HL-60 (cell line): ENCODE results near the gene NEK1.
"Not testable (repeated sequence)": the region's sequence is repeated elsewhere in the genome, so short reads cannot be mapped to it uniquely, and the experiment has no call there.

Experiments
- DNase-seq, 2 experiments: peaks; one replicate each; pipeline ENCODE4 v3.0.0-alpha.2; 2010 to 2020; ENCODE audit warnings: low read depth in 1 of 2, low spot score in 1 of 2
- H3K27ac ChIP-seq: fragments of 250-450 bp; sonication (Bioruptor Pico); replicated peaks from 2 replicates; pipeline ENCODE4 v1.5.1; 2020; ENCODE audit warnings: mild to moderate bottlenecking, moderate library complexity
- H3K27me3 ChIP-seq: fragments of 250-450 bp; sonication (Bioruptor Pico); 2 replicates; pipeline ENCODE4 v1.5.1; 2021; ENCODE audit warnings: mild to moderate bottlenecking, moderate library complexity; ENCODE audit not compliant: insufficient read depth, poor library complexity, severe bottlenecking
- H3K4me3 ChIP-seq: replicated peaks from 2 replicates; pipeline ENCODE4 v1.5.1; 2011; ENCODE audit warnings: mild to moderate bottlenecking, control low read depth, low read length; ENCODE audit not compliant: insufficient read depth
- GABPA ChIP-seq: IDR thresholded peaks from 2 replicates; pipeline ENCODE4 v1.6.1; 2012; ENCODE audit warnings: low read depth
- POLR2AphosphoS5 ChIP-seq: IDR thresholded peaks from 2 replicates; pipeline ENCODE4 v1.6.1; 2012; ENCODE audit warnings: low read depth
- SPI1 ChIP-seq: IDR thresholded peaks from 2 replicates; pipeline ENCODE4 v1.6.1; 2012; ENCODE audit warnings: low read depth, mild to moderate bottlenecking, borderline replicate concordance
- TF ChIP-seq, protein P1 (sequence below): IDR thresholded peaks from one replicate; pipeline ENCODE4 v1.5.1; 2011; ENCODE audit warnings: low read length, control low read depth, inconsistent platforms; ENCODE audit not compliant: insufficient read depth
- TF ChIP-seq, protein P2 (sequence below): IDR thresholded peaks from 2 replicates; pipeline ENCODE4 v1.6.1; 2012; ENCODE audit warnings: low read depth; ENCODE audit not compliant: insufficient replicate concordance

The NEK1 gene

DNA sequence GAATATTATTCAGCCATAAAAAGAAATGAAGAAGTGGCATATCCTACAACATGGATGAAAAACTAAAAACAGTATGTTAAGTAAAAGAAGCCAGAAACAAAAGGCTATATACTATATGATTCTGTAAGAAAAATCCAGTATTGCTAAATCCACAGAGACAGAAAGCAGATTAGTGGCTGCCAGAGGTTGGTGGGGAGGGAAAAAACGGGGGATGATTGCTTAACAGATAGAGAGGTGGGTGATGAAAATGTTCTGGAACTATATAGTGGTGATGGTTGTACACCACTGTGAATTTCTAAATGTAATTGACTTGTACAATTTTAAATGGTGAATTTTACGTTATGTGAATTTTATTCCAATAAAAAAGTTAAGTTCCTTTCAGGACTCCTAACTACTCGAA, 184.0 kb downstream of the NEK1 start:
- TF ChIP-seq, protein P1, sequence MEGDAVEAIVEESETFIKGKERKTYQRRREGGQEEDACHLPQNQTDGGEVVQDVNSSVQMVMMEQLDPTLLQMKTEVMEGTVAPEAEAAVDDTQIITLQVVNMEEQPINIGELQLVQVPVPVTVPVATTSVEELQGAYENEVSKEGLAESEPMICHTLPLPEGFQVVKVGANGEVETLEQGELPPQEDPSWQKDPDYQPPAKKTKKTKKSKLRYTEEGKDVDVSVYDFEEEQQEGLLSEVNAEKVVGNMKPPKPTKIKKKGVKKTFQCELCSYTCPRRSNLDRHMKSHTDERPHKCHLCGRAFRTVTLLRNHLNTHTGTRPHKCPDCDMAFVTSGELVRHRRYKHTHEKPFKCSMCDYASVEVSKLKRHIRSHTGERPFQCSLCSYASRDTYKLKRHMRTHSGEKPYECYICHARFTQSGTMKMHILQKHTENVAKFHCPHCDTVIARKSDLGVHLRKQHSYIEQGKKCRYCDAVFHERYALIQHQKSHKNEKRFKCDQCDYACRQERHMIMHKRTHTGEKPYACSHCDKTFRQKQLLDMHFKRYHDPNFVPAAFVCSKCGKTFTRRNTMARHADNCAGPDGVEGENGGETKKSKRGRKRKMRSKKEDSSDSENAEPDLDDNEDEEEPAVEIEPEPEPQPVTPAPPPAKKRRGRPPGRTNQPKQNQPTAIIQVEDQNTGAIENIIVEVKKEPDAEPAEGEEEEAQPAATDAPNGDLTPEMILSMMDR, result no peak
- TF ChIP-seq, protein P2, sequence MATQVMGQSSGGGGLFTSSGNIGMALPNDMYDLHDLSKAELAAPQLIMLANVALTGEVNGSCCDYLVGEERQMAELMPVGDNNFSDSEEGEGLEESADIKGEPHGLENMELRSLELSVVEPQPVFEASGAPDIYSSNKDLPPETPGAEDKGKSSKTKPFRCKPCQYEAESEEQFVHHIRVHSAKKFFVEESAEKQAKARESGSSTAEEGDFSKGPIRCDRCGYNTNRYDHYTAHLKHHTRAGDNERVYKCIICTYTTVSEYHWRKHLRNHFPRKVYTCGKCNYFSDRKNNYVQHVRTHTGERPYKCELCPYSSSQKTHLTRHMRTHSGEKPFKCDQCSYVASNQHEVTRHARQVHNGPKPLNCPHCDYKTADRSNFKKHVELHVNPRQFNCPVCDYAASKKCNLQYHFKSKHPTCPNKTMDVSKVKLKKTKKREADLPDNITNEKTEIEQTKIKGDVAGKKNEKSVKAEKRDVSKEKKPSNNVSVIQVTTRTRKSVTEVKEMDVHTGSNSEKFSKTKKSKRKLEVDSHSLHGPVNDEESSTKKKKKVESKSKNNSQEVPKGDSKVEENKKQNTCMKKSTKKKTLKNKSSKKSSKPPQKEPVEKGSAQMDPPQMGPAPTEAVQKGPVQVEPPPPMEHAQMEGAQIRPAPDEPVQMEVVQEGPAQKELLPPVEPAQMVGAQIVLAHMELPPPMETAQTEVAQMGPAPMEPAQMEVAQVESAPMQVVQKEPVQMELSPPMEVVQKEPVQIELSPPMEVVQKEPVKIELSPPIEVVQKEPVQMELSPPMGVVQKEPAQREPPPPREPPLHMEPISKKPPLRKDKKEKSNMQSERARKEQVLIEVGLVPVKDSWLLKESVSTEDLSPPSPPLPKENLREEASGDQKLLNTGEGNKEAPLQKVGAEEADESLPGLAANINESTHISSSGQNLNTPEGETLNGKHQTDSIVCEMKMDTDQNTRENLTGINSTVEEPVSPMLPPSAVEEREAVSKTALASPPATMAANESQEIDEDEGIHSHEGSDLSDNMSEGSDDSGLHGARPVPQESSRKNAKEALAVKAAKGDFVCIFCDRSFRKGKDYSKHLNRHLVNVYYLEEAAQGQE, result no peak
- Histone ChIP-seq H3K27ac (no peak overlapping the region), H3K27me3 (no peaks in the 10 kb centered on the region), H3K4me3 (no peak overlapping the region)
- no peak for DNase-seq

DNA sequence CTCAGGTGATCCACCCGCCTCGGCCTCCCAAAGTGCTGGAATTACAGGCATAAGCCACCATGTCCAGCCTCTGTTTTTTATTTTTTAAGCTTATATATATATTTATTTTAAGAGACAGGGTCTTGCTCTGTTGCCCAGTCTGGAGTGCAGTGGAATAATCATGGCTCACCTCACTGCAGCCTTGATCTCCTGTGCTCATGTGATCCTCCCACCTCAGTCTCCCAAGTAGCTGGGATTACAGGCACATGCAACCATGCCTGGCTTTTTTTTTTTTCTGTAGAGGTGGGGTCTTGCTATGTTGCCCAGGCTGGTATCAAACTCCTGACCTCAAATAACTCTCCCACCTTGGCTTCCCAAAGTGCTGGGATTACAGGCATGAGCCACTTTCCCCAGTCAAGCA, 184.7 kb downstream of the NEK1 start:
- not testable (repeated sequence) for DNase-seq, H3K4me3 ChIP-seq, H3K27me3 ChIP-seq, H3K27ac ChIP-seq

DNA sequence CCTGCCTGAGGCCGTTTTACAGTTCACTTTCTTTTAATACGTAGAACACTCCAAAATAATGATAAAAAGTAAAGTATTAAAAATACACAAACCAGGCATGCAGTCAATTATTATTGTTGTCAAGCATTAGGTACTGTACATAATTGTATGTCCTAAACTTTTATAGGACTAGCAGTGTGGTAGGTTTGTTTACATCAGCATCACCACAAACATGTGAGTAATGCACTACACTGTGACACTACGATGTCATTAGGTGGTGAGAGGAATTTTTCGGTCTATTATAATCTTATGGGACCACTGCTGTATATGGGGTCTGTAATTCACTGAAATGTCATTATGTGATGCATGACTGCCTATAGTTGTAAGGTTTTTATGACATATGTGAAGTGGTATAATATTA, 192.1 kb downstream of the NEK1 start:
- H3K27me3 ChIP-seq, result no peaks in the 10 kb centered on the region
- H3K27ac ChIP-seq, result no peak overlapping the region
- no peak overlapping the region for H3K4me3 ChIP-seq
- DNase-seq, result no peak
- TF ChIP-seq SPI1, result no peak
- TF ChIP-seq GABPA, result no peak
- no peak for TF ChIP-seq POLR2AphosphoS5
- TF ChIP-seq, protein P2, result no peak
- TF ChIP-seq, protein P1, result no peak

DNA sequence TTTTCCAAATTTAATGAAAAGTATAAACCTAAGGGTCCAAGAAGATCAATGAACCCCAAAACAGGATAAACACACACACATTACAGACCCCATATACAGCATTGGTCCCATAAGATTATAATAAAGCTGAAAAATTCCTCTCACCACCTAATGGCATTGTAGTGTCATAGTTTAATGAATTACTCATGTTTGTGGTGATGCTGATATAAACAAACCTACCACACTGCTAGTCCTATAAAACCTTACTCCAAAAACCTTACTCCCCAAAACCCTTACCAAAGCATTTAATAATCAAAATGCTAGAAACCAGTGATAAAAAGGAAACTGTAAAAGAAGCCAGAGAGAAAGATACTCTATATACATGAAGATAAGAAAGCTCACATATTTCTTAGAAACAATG, 193.5 kb downstream of the NEK1 start:
- no peak overlapping the region for H3K27ac ChIP-seq
- H3K4me3 ChIP-seq, result no peak overlapping the region
- no peak for DNase-seq
- no peak for TF ChIP-seq GABPA
- no peaks in the 10 kb centered on the region for H3K27me3 ChIP-seq

DNA sequence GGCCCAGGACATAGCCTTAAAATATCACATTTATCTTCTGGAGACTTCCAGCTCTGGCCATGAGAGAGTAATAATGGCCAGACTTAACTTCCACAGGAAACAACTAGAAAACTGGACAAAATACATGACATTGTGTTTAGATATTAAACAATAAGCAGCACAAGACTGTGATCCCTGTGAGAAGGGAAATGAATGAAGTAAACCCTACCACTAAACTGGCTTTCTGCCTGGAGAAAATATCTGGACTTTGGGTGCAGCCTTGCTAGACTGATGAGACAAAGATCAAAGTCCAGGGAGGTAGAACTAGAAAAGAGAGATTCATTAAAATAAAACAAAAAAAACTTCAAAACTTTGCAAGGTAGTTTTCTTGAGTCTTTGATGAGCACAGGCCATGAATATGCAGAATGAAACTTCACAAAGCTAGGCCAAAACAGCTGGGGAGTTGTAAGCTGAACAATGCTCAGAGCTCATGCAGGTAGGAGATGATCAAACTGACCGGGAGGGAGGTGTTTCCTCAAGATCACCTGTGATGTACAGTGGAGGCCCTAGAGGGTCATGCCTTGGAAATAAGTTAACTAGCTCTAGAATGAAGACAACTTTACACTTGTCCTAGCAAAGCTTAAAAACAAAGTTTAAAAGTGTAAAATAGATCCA, 194.6 kb downstream of the NEK1 start:
- no peak for DNase-seq
- no peak overlapping the region for H3K4me3 ChIP-seq
- no peaks in the 10 kb centered on the region for H3K27me3 ChIP-seq
- TF ChIP-seq GABPA, result no peak
- TF ChIP-seq POLR2AphosphoS5, result no peak
- TF ChIP-seq, protein P1, result no peak
- TF ChIP-seq SPI1, result no peak
- TF ChIP-seq, protein P2, result no peak
- H3K27ac ChIP-seq, result no peak overlapping the region
